Esophagus squamous epithelium (tissue), 5 donors: Measurements from ENCODE around the gene KDM3B. TPM values are rescaled to one million over a fixed set of nuclear protein-coding genes. Genes with fewer than 3 reads are reported as not detected.
"Not testable (repeated sequence)": the region's sequence is repeated elsewhere in the genome, so short reads cannot be mapped to it uniquely, and the experiment has no call there.

ENCODE experiments used
- DNase-seq: peaks from one replicate; lab custom pipeline; 2025; lab: John Stamatoyannopoulos, UW
- H3K27ac ChIP-seq, 4 donors: fragments of 200-600 bp; sonication (generic); one replicate each; pipeline ENCODE4 v1.5.1; 2016 to 2019; ENCODE audit warnings: mild to moderate bottlenecking in 1 of 4
- H3K27me3 ChIP-seq, 4 donors: fragments of 200-600 bp; sonication (generic); 1 replicate in 3 of 4; 2 replicates in 1 of 4; pipeline versions ENCODE4 v1.5.1 to v1.6.0; 2017 to 2021; ENCODE audit warnings: antibody characterized with exemption in 1 of 4
- H3K36me3 ChIP-seq, 3 donors: fragments of 200-600 bp; sonication (generic); one replicate each; pipeline ENCODE4 v1.5.1; 2016 to 2019
- H3K4me1 ChIP-seq, 3 donors: fragments of 200-600 bp; sonication (generic); one replicate each; pipeline ENCODE4 v1.5.1; 2017 to 2019
- H3K4me3 ChIP-seq, 4 donors: fragments of 200-600 bp; sonication (generic); 1 replicate in 3 of 4; 2 replicates in 1 of 4; pipeline ENCODE4 v1.5.1; 2016 to 2019; ENCODE audit warnings: mild to moderate bottlenecking in 2 of 4, moderate library complexity in 1 of 4
- H3K9me3 ChIP-seq, 3 donors: fragments of 200-600 bp; sonication (generic); one replicate each; pipeline ENCODE4 v1.5.1; 2016 to 2019
- POLR2A ChIP-seq, 4 donors: fragments of 450-650 bp; IDR thresholded peaks; one replicate each; pipeline ENCODE4 v1.6.1; 2017; ENCODE audit warnings: antibody characterized with exemption in 4 of 4, mild to moderate bottlenecking in 4 of 4, moderate library complexity in 3 of 4
- WGBS, 2 donors: methylation state at CpG; one replicate each; pipeline ENCODE4 v1.1.5; 2018; 5-methylcytosine and 5-hydroxymethylcytosine counted together
- intact Hi-C: fragments of 100-400 bp; cut with DNase I; formaldehyde crosslinking; loops from one replicate; pipeline ENCODE4 v1.15.0; 2022
- total RNA-seq, 4 donors: library from RNA; depleted of rRNA; stranded (reverse); fragments of >200 nt; gene quantifications; one replicate each; pipeline ENCODE4 v1.1.0, GENCODE V29; 2016
- TF ChIP-seq, protein P1 (sequence below), 6 experiments: fragments of 450-650 bp in 4 of 6; fragments of 200-600 bp in 2 of 6; sonication (generic) in 2 of 6; IDR thresholded peaks; one replicate each; pipeline ENCODE4 v1.5.1; 2016 to 2019; ENCODE audit warnings: antibody characterized with exemption in 6 of 6, mild to moderate bottlenecking in 4 of 6, moderate library complexity in 4 of 6
- donor health status: DM: yes; HTN: yes; CAD: no.

Gene KDM3B
- total RNA-seq, 4 donors from 2014 or later = 34.5 to 53.8 (median 36.2) TPM

DNA sequence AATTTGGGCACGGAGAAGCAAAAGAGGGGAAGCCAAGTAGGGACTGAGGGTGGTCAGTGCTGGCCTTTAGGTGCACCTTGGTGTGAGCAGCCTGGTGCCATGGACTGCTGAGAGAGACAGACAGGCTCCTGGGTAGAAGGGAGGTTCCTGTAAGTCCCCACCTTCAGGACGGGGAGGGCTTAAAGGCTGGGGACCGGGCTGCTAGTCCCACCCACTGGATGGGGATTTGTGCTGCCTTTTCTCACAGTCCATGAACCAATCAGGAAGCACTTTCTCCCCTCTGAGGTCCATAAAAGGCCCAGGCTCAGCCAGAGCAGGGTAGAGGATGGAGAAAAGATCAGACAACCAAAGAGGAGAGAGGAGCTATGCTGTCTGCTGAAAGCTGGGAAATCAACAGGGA is 36.1 kb upstream of the KDM3B start:
- no peak overlapping the region for H3K27ac ChIP-seq
- no peaks in the 10 kb centered on the region for H3K36me3 ChIP-seq
- TF ChIP-seq POLR2A (IDR thresholded peaks at IDR 0.05) = no peak
- TF ChIP-seq, protein P1, sequence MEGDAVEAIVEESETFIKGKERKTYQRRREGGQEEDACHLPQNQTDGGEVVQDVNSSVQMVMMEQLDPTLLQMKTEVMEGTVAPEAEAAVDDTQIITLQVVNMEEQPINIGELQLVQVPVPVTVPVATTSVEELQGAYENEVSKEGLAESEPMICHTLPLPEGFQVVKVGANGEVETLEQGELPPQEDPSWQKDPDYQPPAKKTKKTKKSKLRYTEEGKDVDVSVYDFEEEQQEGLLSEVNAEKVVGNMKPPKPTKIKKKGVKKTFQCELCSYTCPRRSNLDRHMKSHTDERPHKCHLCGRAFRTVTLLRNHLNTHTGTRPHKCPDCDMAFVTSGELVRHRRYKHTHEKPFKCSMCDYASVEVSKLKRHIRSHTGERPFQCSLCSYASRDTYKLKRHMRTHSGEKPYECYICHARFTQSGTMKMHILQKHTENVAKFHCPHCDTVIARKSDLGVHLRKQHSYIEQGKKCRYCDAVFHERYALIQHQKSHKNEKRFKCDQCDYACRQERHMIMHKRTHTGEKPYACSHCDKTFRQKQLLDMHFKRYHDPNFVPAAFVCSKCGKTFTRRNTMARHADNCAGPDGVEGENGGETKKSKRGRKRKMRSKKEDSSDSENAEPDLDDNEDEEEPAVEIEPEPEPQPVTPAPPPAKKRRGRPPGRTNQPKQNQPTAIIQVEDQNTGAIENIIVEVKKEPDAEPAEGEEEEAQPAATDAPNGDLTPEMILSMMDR (IDR thresholded peaks at IDR 0.05) = no peak
- 67% methylated on average over 1 of the region's 3 CpGs; no CpG with 5 or more reads in 1 of the 2 donors for WGBS, 2 donors
- no peak for DNase-seq
- no peaks in the 10 kb centered on the region for H3K4me1 ChIP-seq
- intact Hi-C loops = no loop called here
- no peak overlapping the region for H3K4me3 ChIP-seq
- no peaks in the 10 kb centered on the region for H3K27me3 ChIP-seq
- no peaks in the 10 kb centered on the region for H3K9me3 ChIP-seq

DNA sequence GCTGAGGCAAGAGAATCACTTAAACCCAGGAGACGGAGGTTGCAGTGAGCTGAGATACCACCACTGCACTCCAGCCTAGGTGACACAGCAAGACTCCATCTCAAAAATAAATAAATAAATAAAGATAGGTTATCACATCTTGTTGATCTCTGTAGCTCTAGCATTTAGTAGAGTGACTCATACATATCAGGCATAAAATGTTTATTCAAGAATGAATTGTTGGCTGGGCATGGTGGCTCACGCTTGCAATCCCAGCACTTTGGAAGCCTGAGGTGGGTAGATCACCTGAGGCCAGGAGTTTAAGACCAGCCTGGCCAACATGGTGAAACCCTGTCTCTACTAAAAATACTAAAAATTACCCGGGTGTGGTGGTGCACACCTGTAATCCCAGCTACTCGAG is 34.3 kb upstream of the KDM3B start:
- H3K27ac ChIP-seq, DNase-seq, H3K4me3 ChIP-seq, H3K4me1 ChIP-seq, H3K9me3 ChIP-seq, H3K36me3 ChIP-seq, H3K27me3 ChIP-seq, intact Hi-C loops: not testable (repeated sequence)
- 73 to 87% methylated on average over 3 to 4 of the region's 4 CpGs for WGBS, 2 donors

DNA sequence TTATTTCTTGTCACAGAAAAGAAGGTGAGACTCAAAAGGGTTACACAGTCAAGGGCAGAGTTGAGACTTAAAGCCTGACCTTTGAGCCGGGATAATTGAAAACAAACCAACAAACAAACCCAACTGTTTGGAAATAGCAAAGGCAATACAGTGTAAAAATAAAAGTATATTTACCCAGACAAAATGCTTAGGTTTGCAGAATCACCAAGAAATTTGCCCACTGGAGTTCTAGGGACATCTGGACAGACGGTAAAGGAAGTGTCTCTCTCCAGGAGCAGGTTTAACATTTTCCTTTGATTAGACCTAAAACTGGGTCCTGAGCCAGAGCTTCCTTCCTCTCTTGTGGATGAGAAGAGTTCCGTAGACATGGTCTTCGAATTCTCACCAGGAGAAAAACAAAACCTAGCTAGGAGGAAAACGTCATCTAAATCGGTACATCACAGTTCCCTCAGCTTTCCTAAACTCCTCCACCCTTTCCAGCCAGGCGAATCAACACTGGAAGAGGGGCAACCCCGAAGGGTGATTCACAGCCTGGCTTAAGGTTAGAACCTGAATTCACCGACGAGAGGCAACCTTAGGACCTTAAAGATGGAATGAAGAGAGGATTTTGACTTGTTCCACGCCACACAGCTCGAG is 21.6 kb upstream of the KDM3B start:
- Histone ChIP-seq H3K27me3 (no peaks in the 10 kb centered on the region), H3K27ac (peak overlapping the region in 3 of 4 donors; percentile 33 to 64 (median 52)), H3K9me3 (no peaks in the 10 kb centered on the region), H3K4me1 (peaks cover 0 to 21% (median 14%) of the 10 kb centered on the region in 3 donors), H3K36me3 (no peaks in the 10 kb centered on the region), H3K4me3 (peak overlapping the region; percentile 46 to 72 (median 48))
- no peak for DNase-seq
- 4% methylated on average over 11 to 12 of the region's 12 CpGs for WGBS, 2 donors
- TF ChIP-seq, protein P1 (IDR thresholded peaks at IDR 0.05) = no peak
- TF ChIP-seq POLR2A (IDR thresholded peaks at IDR 0.05) = no peak
- intact Hi-C loops = no loop called here

DNA sequence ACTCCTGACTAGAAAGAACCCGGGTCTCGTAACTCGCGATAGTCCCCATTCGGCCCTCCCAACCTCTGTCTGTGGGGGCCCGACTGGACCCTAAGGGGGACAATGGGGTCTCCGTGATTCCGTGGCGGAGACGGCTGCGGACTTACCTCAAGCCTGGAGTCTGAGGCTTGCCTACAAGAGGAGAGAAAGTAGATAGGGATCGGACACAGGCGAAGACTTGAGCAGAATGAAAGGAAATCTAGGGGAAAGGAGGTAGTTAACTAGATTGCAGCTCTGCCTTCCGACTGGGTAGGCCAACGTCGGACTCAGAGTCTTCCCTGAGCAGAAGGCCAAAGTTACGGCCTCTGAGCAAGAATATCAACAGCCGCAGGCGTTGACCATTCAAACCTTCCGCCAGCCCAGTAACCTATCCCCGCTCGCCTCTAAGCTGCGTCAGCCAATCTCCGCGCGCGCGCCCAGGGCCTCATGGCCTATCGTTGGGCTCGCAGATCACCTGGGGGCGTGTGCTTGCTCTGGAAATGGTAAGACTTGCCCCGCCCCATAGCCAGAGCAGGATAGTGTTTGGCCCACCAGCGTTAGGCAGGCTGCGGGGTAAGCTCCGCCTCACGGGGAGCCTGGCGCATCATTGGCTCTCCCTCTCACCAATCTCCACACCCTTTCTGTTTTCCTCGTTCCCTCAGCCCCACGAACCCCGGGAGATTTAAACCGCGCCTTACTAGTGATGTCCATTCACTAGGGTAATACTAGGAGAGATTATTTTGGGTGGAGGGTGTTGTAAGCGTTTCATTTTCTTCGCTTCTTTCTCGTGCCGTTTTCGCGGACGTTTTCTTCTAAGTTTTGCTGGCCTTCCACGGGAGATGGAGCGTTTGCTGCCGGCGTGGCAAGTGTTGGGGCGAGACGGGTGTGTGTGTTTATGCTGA is 20.8 kb upstream of the KDM3B start, which contains the start of gene CDC25C:
Gene CDC25C, minus strand, starts transcription at position 356 of the 920 bp plus-strand sequence. CDS start 624 bp downstream, outside the sequence.
- H3K4me3 ChIP-seq = peak within 1 kb of the TSS; percentile 46 to 72 (median 48)
- DNase-seq = peak; percentile 93
- 0% methylated on average over 45 to 55 of the region's 55 CpGs for WGBS, 2 donors

DNA sequence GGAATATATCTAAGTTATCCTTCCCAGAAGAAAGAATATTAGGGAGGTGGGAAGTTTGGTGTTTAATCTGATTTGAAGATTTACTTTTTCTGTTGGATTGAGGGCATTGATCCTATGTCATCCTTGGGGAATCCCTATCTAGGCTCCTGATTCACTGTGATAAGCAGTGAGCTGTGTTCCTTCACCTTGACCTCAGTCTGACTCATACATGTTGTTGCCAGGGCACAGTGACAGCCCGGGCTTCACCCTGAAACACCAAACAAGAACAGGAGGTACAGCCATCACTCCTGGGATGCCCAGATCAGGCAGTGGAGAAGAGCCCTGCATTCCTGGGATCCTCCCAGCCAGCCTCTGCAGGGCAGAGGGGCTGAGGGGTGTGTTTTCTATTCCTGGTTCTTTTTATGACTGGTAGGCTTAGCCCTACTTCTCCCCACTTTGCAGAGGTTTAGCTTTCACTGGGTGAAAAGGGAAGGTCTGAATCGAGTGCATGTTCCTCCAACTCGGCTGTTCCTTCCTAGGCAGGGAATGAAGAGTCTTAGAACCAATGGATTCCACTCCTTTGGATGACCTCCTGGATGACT is 17.5 kb upstream of the KDM3B start:
- no peak for TF ChIP-seq POLR2A (IDR thresholded peaks at IDR 0.05)
- TF ChIP-seq, protein P1 (IDR thresholded peaks at IDR 0.05) = no peak
- no peak for DNase-seq
- WGBS, 2 donors = 48 to 60% methylated on average over 2 of the region's 3 CpGs
- no peak overlapping the region for H3K27ac ChIP-seq
- H3K4me1 ChIP-seq = peaks cover 10 to 42% (median 22%) of the 10 kb centered on the region in 3 donors
- H3K36me3 ChIP-seq = no peaks in the 10 kb centered on the region
- no peaks in the 10 kb centered on the region for H3K9me3 ChIP-seq
- H3K4me3 ChIP-seq = no peak overlapping the region
- H3K27me3 ChIP-seq = no peaks in the 10 kb centered on the region
- intact Hi-C loops = no loop called here

More for the DNA sequence above, 20.8 kb upstream of the KDM3B start, which contains the start of gene CDC25C:
- no peaks in the 10 kb centered on the region for H3K9me3 ChIP-seq
- H3K27ac ChIP-seq = peak within 1 kb of the TSS in 3 of 4 donors; percentile 33 to 64 (median 52)
- TF ChIP-seq, protein P1 (IDR thresholded peaks at IDR 0.05) = no peak
- TF ChIP-seq POLR2A (IDR thresholded peaks at IDR 0.05) = no peak
- no peaks in the 10 kb centered on the region for H3K36me3 ChIP-seq
- intact Hi-C loops = no loop called here
- H3K4me1 ChIP-seq = peaks cover 0 to 21% (median 14%) of the 10 kb centered on the region in 3 donors
- H3K27me3 ChIP-seq = no peaks in the 10 kb centered on the region
